GM23248 (cell line): ENCODE measurements around the gene PSPH. TPM values are rescaled to one million over a fixed set of nuclear protein-coding genes. Genes with fewer than 3 reads are reported as not detected.
A peak's percentile ranks its signal among the peaks of the same experiment; 100 is the strongest.

Experiments
- DNase-seq: peaks from one replicate; pipeline ENCODE4 v3.0.0-alpha.2; 2015
- H2AFZ ChIP-seq: fragments of 200-600 bp; sonication (generic); 2 replicates; pipeline ENCODE4 v1.6.1; 2016; ENCODE audit warnings: antibody characterized with exemption
- H3F3A ChIP-seq: fragments of 200-600 bp; sonication (generic); 2 replicates; pipeline ENCODE4 v1.6.1; 2016; ENCODE audit warnings: mild to moderate bottlenecking, antibody characterized with exemption, mixed run types; ENCODE audit not compliant: insufficient read depth
- H3K27ac ChIP-seq: fragments of 200-600 bp; sonication (generic); 2 replicates; pipeline ENCODE4 v1.5.1; 2016; ENCODE audit warnings: mild to moderate bottlenecking
- H3K27me3 ChIP-seq: fragments of 200-600 bp; sonication (generic); replicated peaks from 2 replicates; pipeline ENCODE4 v1.6.1; 2016; ENCODE audit warnings: mild to moderate bottlenecking; ENCODE audit not compliant: insufficient read depth
- H3K36me3 ChIP-seq: fragments of 200-600 bp; sonication (generic); 2 replicates; pipeline ENCODE4 v1.6.1; 2016; ENCODE audit warnings: low read depth, mild to moderate bottlenecking
- H3K4me1 ChIP-seq: fragments of 200-600 bp; sonication (generic); 2 replicates; pipeline ENCODE4 v1.6.1; 2016; ENCODE audit warnings: mild to moderate bottlenecking; ENCODE audit not compliant: insufficient read depth
- H3K4me2 ChIP-seq: fragments of 200-600 bp; sonication (generic); one replicate; pipeline ENCODE4 v1.6.1; 2016; ENCODE audit warnings: mild to moderate bottlenecking; ENCODE audit not compliant: unreplicated experiment
- H3K4me3 ChIP-seq: fragments of 200-600 bp; sonication (generic); 2 replicates; pipeline ENCODE4 v1.5.1; 2016; ENCODE audit warnings: mild to moderate bottlenecking
- H3K79me2 ChIP-seq: fragments of 200-600 bp; sonication (generic); 2 replicates; pipeline ENCODE4 v1.6.1; 2016; ENCODE audit warnings: mild to moderate bottlenecking; ENCODE audit not compliant: insufficient read depth
- H3K9ac ChIP-seq: fragments of 200-600 bp; sonication (generic); 2 replicates; pipeline ENCODE4 v1.6.1; 2016; ENCODE audit warnings: mild to moderate bottlenecking
- H3K9me2 ChIP-seq: fragments of 200-600 bp; sonication (generic); 2 replicates; pipeline ENCODE4 v1.6.1; 2016; ENCODE audit warnings: mixed run types, mild to moderate bottlenecking, moderate library complexity; ENCODE audit not compliant: insufficient read depth
- H3K9me3 ChIP-seq: fragments of 200-600 bp; sonication (generic); one replicate; pipeline ENCODE4 v1.6.1; 2017; ENCODE audit warnings: low read depth
- H4K20me1 ChIP-seq: fragments of 200-600 bp; sonication (generic); 2 replicates; pipeline ENCODE4 v1.6.0; 2016; ENCODE audit not compliant: insufficient read depth
- EZH2 ChIP-seq: fragments of 200-600 bp; sonication (generic); IDR thresholded peaks from 2 replicates; pipeline ENCODE4 v1.6.1; 2018; ENCODE audit warnings: antibody characterized with exemption, mild to moderate bottlenecking; ENCODE audit not compliant: insufficient read depth, poor library complexity, severe bottlenecking
- EZH2phosphoT487 ChIP-seq: fragments of 200-600 bp; sonication (generic); IDR thresholded peaks from 2 replicates; pipeline ENCODE4 v1.6.1; 2018; ENCODE audit warnings: antibody characterized with exemption, moderate library complexity, mild to moderate bottlenecking, low read depth; ENCODE audit not compliant: insufficient read depth
- WGBS, 2 experiments: methylation state at CpG; one replicate each; pipeline ENCODE4 v1.1.6; 2015 to 2017; ENCODE audit warnings: low lambda C conversion rate in 2 of 2, low coverage in 1 of 2; ENCODE audit errors: missing lambda C conversion rate in 2 of 2; 5-methylcytosine and 5-hydroxymethylcytosine counted together
- in situ Hi-C: fragments of 300-500 bp; cut with MboI; formaldehyde crosslinking; loops from 2 replicates; pipeline ENCODE4 v1.15.0; 2020
- polyA plus RNA-seq: library from polyadenylated mRNA; unstranded; fragments of >200 nt; fragmentation: Nextera tagmentation; extraction: Ambion mirVana; gene quantifications from 2 replicates; pipeline ENCODE4 v1.2.1, GENCODE V29; 2016
- total RNA-seq: library from RNA; depleted of rRNA; stranded (reverse); fragments of >200 nt; shearing (Covaris generic); gene quantifications from 2 replicates; pipeline ENCODE4 v1.2.3, GENCODE V29; 2014

The PSPH gene
- total and polyA plus RNA-seq, 2 experiments from 2014 or later, result 34.5 to 68.6 TPM

GRCh38 chr7:55980266-55980665, 71.0 kb downstream of the PSPH start:
- 86 to 88% methylated on average over 3 of the region's 3 CpGs for WGBS, 2 experiments
- Histone ChIP-seq H3K9me3 (no peaks in the 10 kb centered on the region), H3K4me3 (no peak overlapping the region), H2AFZ (no peak overlapping the region), H3K36me3 (peaks cover 57% of the 10 kb centered on the region), H3K27me3 (no peaks in the 10 kb centered on the region), H3K9me2 (no peaks in the 10 kb centered on the region), H3F3A (no peaks in the 10 kb centered on the region), H3K4me2 (no peak overlapping the region), H3K9ac (no peak overlapping the region), H3K27ac (no peak overlapping the region), H3K79me2 (peaks cover 18% of the 10 kb centered on the region), H4K20me1 (no peaks in the 10 kb centered on the region; the same call in 1 of the 2 replicates), H3K4me1 (peaks cover 5% of the 10 kb centered on the region; the same call in 1 of the 2 replicates)
- in situ Hi-C loops, result no loop called here
- TF ChIP-seq EZH2phosphoT487 (no peak), EZH2 (no peak)
- no peak for DNase-seq

GRCh38 chr7:55977831-55978230, 73.4 kb downstream of the PSPH start:
- Histone ChIP-seq H3K4me1 (peaks cover 5% of the 10 kb centered on the region; the same call in 1 of the 2 replicates), H3K4me2 (no peak overlapping the region), H2AFZ (no peak overlapping the region), H3K9me3 (no peaks in the 10 kb centered on the region), H3K27me3 (no peaks in the 10 kb centered on the region), H3K27ac (no peak overlapping the region), H3K79me2 (peaks cover 37% of the 10 kb centered on the region), H3K9ac (no peak overlapping the region), H4K20me1 (no peaks in the 10 kb centered on the region; the same call in 1 of the 2 replicates), H3F3A (no peaks in the 10 kb centered on the region), H3K36me3 (peaks cover 37% of the 10 kb centered on the region), H3K4me3 (no peak overlapping the region), H3K9me2 (no peaks in the 10 kb centered on the region)
- 72 to 79% methylated on average over 4 of the region's 4 CpGs for WGBS, 2 experiments
- in situ Hi-C loops, result no loop called here
- TF ChIP-seq EZH2 (no peak), EZH2phosphoT487 (no peak)
- peak; percentile 48 for DNase-seq

- H3K27me3 ChIP-seq, result no peaks in the 10 kb centered on the region
- peaks cover 54% of the 10 kb centered on the region for H3K79me2 ChIP-seq
- TF ChIP-seq EZH2 (no peak), EZH2phosphoT487 (no peak)
- no peaks in the 10 kb centered on the region for H3K9me2 ChIP-seq
- H3K9me3 ChIP-seq, result no peaks in the 10 kb centered on the region
- no peak overlapping the region for H3K4me2 ChIP-seq
- H3K9ac ChIP-seq, result no peak overlapping the region
- H3K4me1 ChIP-seq, result peaks cover 5% of the 10 kb centered on the region; the same call in 1 of the 2 replicates
- in situ Hi-C loops, result no loop called here
- H3F3A ChIP-seq, result no peaks in the 10 kb centered on the region
- WGBS, 2 experiments, result 75 to 77% methylated on average over 7 of the region's 7 CpGs
- H2AFZ ChIP-seq, result no peak overlapping the region
- no peak overlapping the region for H3K27ac ChIP-seq
- no peak overlapping the region for H3K4me3 ChIP-seq
- no peaks in the 10 kb centered on the region; the same call in 1 of the 2 replicates for H4K20me1 ChIP-seq
- H3K36me3 ChIP-seq, result peaks cover 24% of the 10 kb centered on the region
- DNase-seq, result no peak
These were observed 75.1 kb downstream of the PSPH start for GRCh38 chr7:55975988-55976633.

GRCh38 chr7:55973747-55974250, 77.4 kb downstream of the PSPH start:
- Histone ChIP-seq H3K36me3 (peaks cover 6% of the 10 kb centered on the region; the same call in 1 of the 2 replicates), H3K4me3 (no peak overlapping the region), H2AFZ (no peak overlapping the region), H3K27me3 (no peaks in the 10 kb centered on the region), H3K9ac (no peak overlapping the region), H4K20me1 (no peaks in the 10 kb centered on the region; the same call in 1 of the 2 replicates), H3K9me2 (no peaks in the 10 kb centered on the region), H3K4me2 (no peak overlapping the region), H3K9me3 (no peaks in the 10 kb centered on the region), H3K27ac (no peak overlapping the region), H3K4me1 (peaks cover 5% of the 10 kb centered on the region; the same call in 1 of the 2 replicates), H3F3A (no peaks in the 10 kb centered on the region), H3K79me2 (peaks cover 61% of the 10 kb centered on the region)
- no peak for TF ChIP-seq EZH2
- TF ChIP-seq EZH2phosphoT487, result no peak
- WGBS, 2 experiments, result 96 to 99% methylated on average over 7 of the region's 7 CpGs
- in situ Hi-C loops, result loop anchor here (25.0 kb wide), 1 partner anchor 336 kb away; no protein-coding TSS in a partner anchor
- DNase-seq, result no peak
